Measurements from ENCODE around the gene ECT2. TPM values are rescaled to one million over a fixed set of nuclear protein-coding genes. Genes with fewer than 3 reads are reported as not detected.

The ECT2 gene
- total RNA-seq, 1 experiment from 2014 or later: 145 TPM

DNA sequence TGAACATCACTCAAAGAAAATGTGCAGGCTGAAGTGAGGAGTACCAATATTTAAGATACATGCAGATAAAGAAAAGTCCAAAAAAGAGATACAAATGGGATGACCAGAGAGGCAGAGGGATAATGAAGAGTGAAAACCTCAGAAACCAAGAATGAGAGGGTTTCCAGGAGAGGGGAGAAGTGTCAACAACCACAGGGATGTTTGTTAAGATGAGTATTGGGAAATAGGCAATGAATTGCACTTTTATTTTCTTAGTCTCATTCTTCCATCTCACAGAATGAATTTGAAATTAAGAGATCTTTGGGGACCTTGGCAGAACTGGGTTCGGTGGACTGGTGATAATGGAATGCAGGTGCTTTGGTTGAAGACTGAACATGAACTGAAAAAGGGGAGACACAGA is 102.5 kb downstream of the ECT2 start:
- no TSS peak for BruUV-seq (replicated peaks)
- H4K20me1 ChIP-seq (ENCODE audit: insufficient read depth): no peaks in the 10 kb centered on the region
- CTCF ChIA-PET: no interaction called here

DNA sequence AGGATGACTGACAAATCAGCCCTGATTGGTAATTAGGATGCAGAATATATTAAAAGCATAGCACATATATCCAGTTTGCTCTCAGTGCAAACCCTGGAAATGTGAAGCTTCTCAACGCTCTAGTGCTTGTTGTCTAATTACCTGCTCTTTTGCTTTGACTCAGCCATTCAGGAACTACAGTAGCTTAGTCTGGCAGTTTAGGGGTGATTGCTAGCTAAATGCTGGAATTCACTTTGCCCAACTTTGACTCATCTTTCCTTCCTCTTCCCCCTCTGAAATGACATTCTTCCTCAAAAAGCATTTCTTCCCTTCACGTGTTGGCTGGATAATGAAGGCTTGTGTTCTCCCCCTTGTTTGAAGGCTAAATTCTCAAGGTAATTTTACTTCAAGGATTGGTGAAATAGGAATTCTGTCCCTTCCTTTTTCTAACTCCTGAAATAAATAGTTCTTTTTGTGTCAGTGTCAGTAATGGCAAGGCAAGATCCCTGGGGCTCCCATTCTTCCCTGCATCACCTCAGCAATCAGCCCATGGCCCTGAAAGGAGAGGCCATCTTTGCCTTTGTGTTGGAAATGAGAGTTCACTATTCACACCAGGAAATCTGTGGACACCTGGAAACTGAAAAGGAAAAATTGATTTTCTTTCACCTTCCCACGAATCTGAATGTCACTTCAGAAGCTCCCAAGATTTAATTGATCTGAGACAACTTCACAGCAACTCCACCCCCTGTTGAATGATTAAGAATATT is 103.6 kb downstream of the ECT2 start:
- DNase-seq: no peak
- H3K4me3 ChIP-seq: no peak overlapping the region
- no TSS peak for BruUV-seq (replicated peaks)

More for the DNA sequence above, 102.5 kb downstream of the ECT2 start:
- H3F3A ChIP-seq (ENCODE audit: insufficient read depth, low read depth): no peaks in the 10 kb centered on the region
- DNase-seq: no peak
- H3K27ac ChIP-seq: no peak overlapping the region
- no peaks in the 10 kb centered on the region for H3K36me3 ChIP-seq (ENCODE audit: low read depth)
- H3K9me3 ChIP-seq (ENCODE audit: insufficient read depth, low read depth): peaks cover 4% of the 10 kb centered on the region; the same call in 1 of the 2 replicates
- no peak overlapping the region for H3K4me3 ChIP-seq
- intact Hi-C loops (cut with micrococcal nuclease; ENCODE audit: unreplicated experiment): no loop called here
- no peaks in the 10 kb centered on the region for H3K27me3 ChIP-seq (ENCODE audit: insufficient read depth, low read depth)
- no peak for TF ChIP-seq EZH2 (IDR thresholded peaks at IDR 0.05; ENCODE audit: low read depth)
- TF ChIP-seq, protein P1, sequence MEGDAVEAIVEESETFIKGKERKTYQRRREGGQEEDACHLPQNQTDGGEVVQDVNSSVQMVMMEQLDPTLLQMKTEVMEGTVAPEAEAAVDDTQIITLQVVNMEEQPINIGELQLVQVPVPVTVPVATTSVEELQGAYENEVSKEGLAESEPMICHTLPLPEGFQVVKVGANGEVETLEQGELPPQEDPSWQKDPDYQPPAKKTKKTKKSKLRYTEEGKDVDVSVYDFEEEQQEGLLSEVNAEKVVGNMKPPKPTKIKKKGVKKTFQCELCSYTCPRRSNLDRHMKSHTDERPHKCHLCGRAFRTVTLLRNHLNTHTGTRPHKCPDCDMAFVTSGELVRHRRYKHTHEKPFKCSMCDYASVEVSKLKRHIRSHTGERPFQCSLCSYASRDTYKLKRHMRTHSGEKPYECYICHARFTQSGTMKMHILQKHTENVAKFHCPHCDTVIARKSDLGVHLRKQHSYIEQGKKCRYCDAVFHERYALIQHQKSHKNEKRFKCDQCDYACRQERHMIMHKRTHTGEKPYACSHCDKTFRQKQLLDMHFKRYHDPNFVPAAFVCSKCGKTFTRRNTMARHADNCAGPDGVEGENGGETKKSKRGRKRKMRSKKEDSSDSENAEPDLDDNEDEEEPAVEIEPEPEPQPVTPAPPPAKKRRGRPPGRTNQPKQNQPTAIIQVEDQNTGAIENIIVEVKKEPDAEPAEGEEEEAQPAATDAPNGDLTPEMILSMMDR (conservative IDR thresholded peaks at IDR 0.05): no peak
- no peak overlapping the region for H2AFZ ChIP-seq
- no peaks in the 10 kb centered on the region for H3K79me2 ChIP-seq (ENCODE audit: low read depth)
- POLR2A ChIA-PET (ENCODE audit: unreplicated experiment): no interaction called here
- H3K4me1 ChIP-seq (replicated peaks; ENCODE audit: insufficient read depth): no peaks in the 10 kb centered on the region
- peaks cover 13% of the 10 kb centered on the region; the same call in 1 of the 2 replicates for H3K9me2 ChIP-seq (ENCODE audit: insufficient read depth)
- no peak overlapping the region for H3K4me2 ChIP-seq

DNA sequence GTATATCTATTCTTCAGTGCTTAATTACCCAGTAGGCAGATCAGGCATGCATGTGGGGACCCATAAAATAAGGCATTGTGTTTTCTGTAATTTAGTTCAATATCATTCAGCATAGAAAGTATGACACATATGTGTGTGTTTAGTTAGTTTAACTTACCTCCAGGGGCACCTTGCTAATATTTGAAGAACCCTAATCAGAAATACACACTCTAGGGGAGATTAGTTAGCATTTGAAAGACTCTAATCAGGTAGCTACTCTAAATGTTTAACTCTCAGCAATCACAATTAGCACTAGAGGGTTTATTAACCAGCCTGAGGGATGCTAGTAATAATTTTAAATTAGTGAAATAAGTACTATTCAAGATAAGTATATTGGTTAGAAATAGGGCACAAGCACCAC is 104.5 kb downstream of the ECT2 start:
- ChIA-PET CTCF (no interaction called here), POLR2A (ENCODE audit: unreplicated experiment) (no interaction called here)
- H3K27me3 ChIP-seq (ENCODE audit: insufficient read depth, low read depth): no peaks in the 10 kb centered on the region
- TF ChIP-seq, protein P1 (conservative IDR thresholded peaks at IDR 0.05): no peak
- TF ChIP-seq EZH2 (IDR thresholded peaks at IDR 0.05; ENCODE audit: low read depth): no peak
- H3K27ac ChIP-seq: no peak overlapping the region
- H2AFZ ChIP-seq: no peak overlapping the region
- no peaks in the 10 kb centered on the region for H3K79me2 ChIP-seq (ENCODE audit: low read depth)
- BruUV-seq (replicated peaks): no TSS peak
- H3K4me3 ChIP-seq: no peak overlapping the region
- H3K4me1 ChIP-seq (replicated peaks; ENCODE audit: insufficient read depth): no peaks in the 10 kb centered on the region
- no peaks in the 10 kb centered on the region for H3K36me3 ChIP-seq (ENCODE audit: low read depth)
- H3K9me2 ChIP-seq (ENCODE audit: insufficient read depth): peaks cover 9% of the 10 kb centered on the region; the same call in 1 of the 2 replicates
- peaks cover 4% of the 10 kb centered on the region; the same call in 1 of the 2 replicates for H3K9me3 ChIP-seq (ENCODE audit: insufficient read depth, low read depth)
- no peak for DNase-seq
- H3K4me2 ChIP-seq: no peak overlapping the region
- H3F3A ChIP-seq (ENCODE audit: insufficient read depth, low read depth): no peaks in the 10 kb centered on the region
- intact Hi-C loops (cut with micrococcal nuclease; ENCODE audit: unreplicated experiment): no loop called here
- H4K20me1 ChIP-seq (ENCODE audit: insufficient read depth): no peaks in the 10 kb centered on the region

More for the DNA sequence above, 103.6 kb downstream of the ECT2 start:
- intact Hi-C loops (cut with micrococcal nuclease; ENCODE audit: unreplicated experiment): no loop called here
- no peak overlapping the region for H3K27ac ChIP-seq
- H4K20me1 ChIP-seq (ENCODE audit: insufficient read depth): no peaks in the 10 kb centered on the region
- H3K27me3 ChIP-seq (ENCODE audit: insufficient read depth, low read depth): no peaks in the 10 kb centered on the region
- H2AFZ ChIP-seq: no peak overlapping the region
- ChIA-PET CTCF (no interaction called here), POLR2A (ENCODE audit: unreplicated experiment) (no interaction called here)
- no peaks in the 10 kb centered on the region for H3K36me3 ChIP-seq (ENCODE audit: low read depth)
- H3K79me2 ChIP-seq (ENCODE audit: low read depth): no peaks in the 10 kb centered on the region
- no peak overlapping the region for H3K4me2 ChIP-seq
- H3F3A ChIP-seq (ENCODE audit: insufficient read depth, low read depth): no peaks in the 10 kb centered on the region
- H3K9me2 ChIP-seq (ENCODE audit: insufficient read depth): peaks cover 13% of the 10 kb centered on the region; the same call in 1 of the 2 replicates
- TF ChIP-seq, protein P1 (conservative IDR thresholded peaks at IDR 0.05): no peak
- no peak for TF ChIP-seq EZH2 (IDR thresholded peaks at IDR 0.05; ENCODE audit: low read depth)
- H3K4me1 ChIP-seq (replicated peaks; ENCODE audit: insufficient read depth): no peaks in the 10 kb centered on the region
- peaks cover 4% of the 10 kb centered on the region; the same call in 1 of the 2 replicates for H3K9me3 ChIP-seq (ENCODE audit: insufficient read depth, low read depth)
